K562 (cell line): ENCODE data around the gene LTBR. TPM values are rescaled to one million over a fixed set of nuclear protein-coding genes. Genes with fewer than 3 reads are reported as not detected.

Experiments used
- ATAC-seq: fragments of 200-7000 bp; cut with Tn5 transposase; 3 replicates; pipeline ENCODE4 v1.9.1; 2020; ENCODE audit warnings: moderate library complexity
- BruUV-seq: library from RNA; stranded (reverse); fragments of 400-500 nt; replicated peaks from 2 replicates; lab custom pipeline; 2021; lab: Mats Ljungman, UMichigan
- CTCF ChIA-PET: fragments of 300-600 bp; formaldehyde crosslinking; extraction: SDS; loops from one replicate; lab custom pipeline; 2021; ENCODE audit warnings: low intra/inter-chr PET ratio; lab: Yijun Ruan, JAX
- POLR2A ChIA-PET: fragments of 300-600, 350-650 bp; sonication (Branson Sonifier 250); formaldehyde crosslinking; extraction: SDS; loops from one replicate; lab custom pipeline; 2021; ENCODE audit warnings: antibody characterized with exemption, inconsistent platforms; lab: Yijun Ruan, JAX
- DNase-seq, 4 experiments: peaks; one replicate each; pipeline versions ENCODE4 v3.0.0 to v3.0.0-alpha.2; 2011 to 2018; ENCODE audit warnings: low spot score in 3 of 4, mixed read lengths in 3 of 4; ENCODE audit errors: extremely low read depth in 1 of 4
- FAIRE-seq: peaks from 2 replicates; lab custom pipeline; 2011; peaks lifted over from hg19 to GRCh38; lab: Jason Lieb, UNC
- H2AFZ ChIP-seq: 2 replicates; pipeline ENCODE4 v1.6.0; 2011; ENCODE audit warnings: low read depth, low read length, control low read depth, inconsistent platforms
- H3K27ac ChIP-seq: fragments of 200-600 bp; 3 replicates; pipeline ENCODE4 v1.8.0; 2011; ENCODE audit warnings: low read depth, mild to moderate bottlenecking, control low read depth, inconsistent platforms, low read length, moderate library complexity, mixed read lengths; ENCODE audit errors: extremely low read depth
- H3K27me3 ChIP-seq, 2 experiments: fragments of 300-600 bp in 1 of 2; 2 replicates in 1 of 2; 3 replicates in 1 of 2; pipeline versions ENCODE4 v1.6.0 to v1.8.0; 2011; ENCODE audit warnings: inconsistent platforms in 2 of 2, low read length in 2 of 2, mild to moderate bottlenecking in 1 of 2, mixed read lengths in 1 of 2, moderate library complexity in 1 of 2; ENCODE audit not compliant: control insufficient read depth in 2 of 2, insufficient read depth in 2 of 2
- H3K36me3 ChIP-seq: fragments of 300-600 bp; 3 replicates; pipeline ENCODE4 v1.8.0; 2011; ENCODE audit warnings: mild to moderate bottlenecking, low read length, inconsistent platforms; ENCODE audit not compliant: control insufficient read depth, insufficient read depth
- H3K4me1 ChIP-seq, 2 experiments: fragments of 200-600 bp in 1 of 2; replicated peaks in 1 of 2; 2 replicates in 1 of 2; 3 replicates in 1 of 2; pipeline versions ENCODE4 v1.5.1 to v1.8.0; 2011; ENCODE audit warnings: inconsistent platforms in 2 of 2, low read length in 2 of 2, mild to moderate bottlenecking in 1 of 2, mixed read lengths in 1 of 2, moderate library complexity in 1 of 2; ENCODE audit not compliant: control insufficient read depth in 2 of 2, insufficient read depth in 2 of 2
- H3K4me2 ChIP-seq: 2 replicates; pipeline ENCODE4 v1.6.1; 2011; ENCODE audit warnings: low read length, control low read depth, inconsistent platforms, mixed read lengths; ENCODE audit not compliant: insufficient read depth
- H3K4me3 ChIP-seq: fragments of 200-600 bp; sonication (generic), shearing (Covaris generic); 2 replicates; pipeline ENCODE4 v1.5.1; 2016; ENCODE audit warnings: control low read depth, inconsistent platforms
- H3K79me2 ChIP-seq: fragments of 200-600 bp; 3 replicates; pipeline ENCODE4 v1.8.0; 2011; ENCODE audit warnings: low read length, inconsistent platforms; ENCODE audit not compliant: control insufficient read depth, insufficient read depth
- H3K9ac ChIP-seq, 2 experiments: 2 replicates each; pipeline versions ENCODE4 v1.6.0 to v1.6.1; 2011; ENCODE audit warnings: low read depth in 2 of 2, low read length in 2 of 2, control low read depth in 1 of 2, inconsistent platforms in 1 of 2, mild to moderate bottlenecking in 1 of 2, mixed read lengths in 1 of 2; ENCODE audit not compliant: insufficient read depth in 1 of 2
- H3K9me1 ChIP-seq: one replicate; pipeline ENCODE4 v1.6.0; 2011; ENCODE audit warnings: inconsistent platforms, mild to moderate bottlenecking, low read length, moderate library complexity; ENCODE audit not compliant: control insufficient read depth, insufficient read depth
- H3K9me3 ChIP-seq: replicated peaks from 2 replicates; pipeline ENCODE4 v1.5.1; 2011; ENCODE audit warnings: low read depth, low read length, inconsistent platforms; ENCODE audit not compliant: control insufficient read depth, insufficient read depth
- H4K20me1 ChIP-seq: replicated peaks from 2 replicates; pipeline ENCODE4 v1.6.1; 2011; ENCODE audit warnings: low read length, inconsistent platforms, mixed read lengths; ENCODE audit not compliant: control insufficient read depth, insufficient read depth
- BHLHE40 ChIP-seq: IDR thresholded peaks from 2 replicates; pipeline ENCODE4 v1.6.1; 2011; ENCODE audit warnings: low read length, improper control_type of control experiment
- BRF1 ChIP-seq: IDR thresholded peaks from 3 replicates; pipeline ENCODE4 v1.6.1; 2011; ENCODE audit warnings: borderline replicate concordance, mild to moderate bottlenecking; ENCODE audit not compliant: insufficient read length; ENCODE audit errors: extremely low read depth
- CBX2 ChIP-seq: fragments of 200-600 bp; sonication (generic); IDR thresholded peaks from one replicate; pipeline ENCODE4 v1.6.1; 2012; ENCODE audit warnings: mild to moderate bottlenecking, low read length, inconsistent platforms; ENCODE audit not compliant: insufficient read depth, poor library complexity, severe bottlenecking
- DPF2 ChIP-seq: fragments of 450-650 bp; IDR thresholded peaks from 2 replicates; pipeline ENCODE4 v1.6.1; 2016
- FOXP1 ChIP-seq: sonication (generic); formaldehyde crosslinking; IDR thresholded peaks from 2 replicates; pipeline ENCODE4 v1.8.0; 2022; ENCODE audit warnings: mild to moderate bottlenecking, missing genetic modification reagents
- KAT2B ChIP-seq: IDR thresholded peaks from one replicate; pipeline ENCODE4 v1.6.1; 2012; ENCODE audit warnings: low read depth, mild to moderate bottlenecking, control low read depth, inconsistent platforms, low read length, moderate library complexity
- NFIX ChIP-seq: fragments of 250-450 bp; sonication (Bioruptor Pico); IDR thresholded peaks from 2 replicates; pipeline ENCODE4 v1.4.0; 2020; ENCODE audit warnings: low read depth, mild to moderate bottlenecking, moderate library complexity
- NFYB ChIP-seq: IDR thresholded peaks from 2 replicates; pipeline ENCODE4 v1.6.1; 2011; ENCODE audit warnings: mild to moderate bottlenecking, moderate library complexity; ENCODE audit not compliant: insufficient read length; ENCODE audit errors: extremely low read depth
- PHB ChIP-seq: fragments of 250-450 bp; sonication (Bioruptor Pico); IDR thresholded peaks from 2 replicates; pipeline ENCODE4 v1.5.0; 2021
- TEAD4 ChIP-seq, 2 experiments: sonication (generic) in 1 of 2; formaldehyde crosslinking in 1 of 2; IDR thresholded peaks; 2 replicates each; pipeline versions ENCODE4 v1.6.1 to v1.8.0; 2012 to 2022; ENCODE audit warnings: borderline replicate concordance in 1 of 2, inconsistent platforms in 1 of 2, low read length in 1 of 2, mild to moderate bottlenecking in 1 of 2, missing genetic modification reagents in 1 of 2
- TRIM28 ChIP-seq: fragments of 450-650 bp; IDR thresholded peaks from 2 replicates; pipeline ENCODE4 v1.6.1; 2017
- XRCC4 ChIP-seq: IDR thresholded peaks from one replicate; pipeline ENCODE4 v1.6.1; 2011; ENCODE audit not compliant: insufficient read depth, insufficient read length; ENCODE audit errors: extremely low read depth
- ZNF165 ChIP-seq: fragments of 250-450 bp; sonication (Bioruptor Pico); IDR thresholded peaks from 2 replicates; pipeline ENCODE4 v1.4.0; 2020; ENCODE audit warnings: borderline replicate concordance
- ZNF197 ChIP-seq: fragments of 200-800 bp; sonication (Bioruptor generic); IDR thresholded peaks from 2 replicates; pipeline ENCODE4 v1.6.1; 2016; ENCODE audit warnings: low read depth, missing genetic modification characterization, missing compliant biosample characterization
- WGBS: fragments of 100-300 bp; shearing (Covaris generic); methylation state at CpG from one replicate; pipeline ENCODE4 v1.1.6; 2016; ENCODE audit warnings: low coverage, mixed read lengths; ENCODE audit not compliant: insufficient coverage; ENCODE audit errors: missing lambda C conversion rate; 5-methylcytosine and 5-hydroxymethylcytosine counted together
- in situ Hi-C: fragments of 300-500 bp; cut with MboI; formaldehyde crosslinking; loops from 4 replicates; pipeline ENCODE4 v1.15.0; 2018; ENCODE audit warnings: inconsistent platforms, mixed read lengths
- intact Hi-C: fragments of 100-400 bp; cut with micrococcal nuclease; formaldehyde crosslinking; loops from 2 replicates; pipeline ENCODE4 v1.14.2; 2022
- polyA plus RNA-seq, 8 experiments: library from polyadenylated mRNA; depleted of rRNA in 4 of 8; stranded (reverse) in 5 of 8; unstranded in 3 of 8; fragments of >200 nt; fragmentation: Nextera tagmentation in 2 of 8; fragmentation: Illumina TruSeq in 1 of 8; extraction: Ambion mirVana in 2 of 8; extraction: Trizol in 1 of 8; gene quantifications; 2 replicates each; pipeline versions ENCODE4 v1.2.1 to v1.2.3, GENCODE V29; 2011 to 2014; ENCODE audit warnings: inconsistent platforms in 1 of 8, missing spikeins in 1 of 8
- total RNA-seq, 7 experiments: library from RNA; depleted of rRNA in 6 of 7; stranded (reverse); fragments of >200 nt in 6 of 7; fragmentation: Illumina TruSeq in 2 of 7; extraction: Trizol in 2 of 7; gene quantifications; 2 replicates each; pipeline versions ENCODE4 v1.2.1 to v1.2.3, GENCODE V29; 2011 to 2021; ENCODE audit warnings: low replicate concordance in 1 of 7
- TF ChIP-seq, protein P1 (sequence below): fragments of 250-450 bp; sonication (Bioruptor Pico); IDR thresholded peaks from 2 replicates; pipeline ENCODE4 v1.4.0; 2020
- TF ChIP-seq, protein P2 (sequence below): fragments of 250-450 bp; sonication (Bioruptor Pico); IDR thresholded peaks from 2 replicates; pipeline ENCODE4 v1.8.0; 2021; ENCODE audit warnings: moderate library complexity, mild to moderate bottlenecking, inconsistent platforms
- TF ChIP-seq, protein P3 (sequence below): sonication (generic); formaldehyde crosslinking; IDR thresholded peaks from 2 replicates; pipeline ENCODE4 v1.8.0; 2022; ENCODE audit warnings: missing genetic modification reagents, mild to moderate bottlenecking, moderate library complexity, borderline replicate concordance

The LTBR gene
- total and polyA plus RNA-seq, 9 of the 15 experiments (the other 6 are each of a cell fraction or from before 2014, with no cell fraction given): 0.96 to 69.0 (median 35.3) TPM

DNA sequence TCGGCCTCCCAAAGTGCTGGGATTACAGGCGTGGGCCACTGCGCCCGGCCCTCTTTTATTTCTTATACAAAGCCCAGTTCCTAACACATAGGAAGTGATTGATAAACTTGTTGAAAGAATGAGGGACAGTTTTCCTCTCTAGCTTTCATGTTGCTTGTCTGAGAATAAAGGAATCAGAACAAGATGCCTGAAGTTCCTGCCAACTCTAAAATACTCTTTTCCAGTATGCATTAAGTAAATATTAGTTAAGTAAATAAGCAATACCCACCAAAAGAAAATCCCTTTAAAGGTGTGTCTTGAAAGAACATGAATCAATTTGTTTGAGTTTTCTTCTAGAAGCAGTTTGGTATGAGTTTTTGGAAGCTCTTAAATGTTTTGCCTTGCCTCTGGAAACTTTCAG lies 36.4 kb downstream of the LTBR start (continued):
- TF ChIP-seq, protein P1, sequence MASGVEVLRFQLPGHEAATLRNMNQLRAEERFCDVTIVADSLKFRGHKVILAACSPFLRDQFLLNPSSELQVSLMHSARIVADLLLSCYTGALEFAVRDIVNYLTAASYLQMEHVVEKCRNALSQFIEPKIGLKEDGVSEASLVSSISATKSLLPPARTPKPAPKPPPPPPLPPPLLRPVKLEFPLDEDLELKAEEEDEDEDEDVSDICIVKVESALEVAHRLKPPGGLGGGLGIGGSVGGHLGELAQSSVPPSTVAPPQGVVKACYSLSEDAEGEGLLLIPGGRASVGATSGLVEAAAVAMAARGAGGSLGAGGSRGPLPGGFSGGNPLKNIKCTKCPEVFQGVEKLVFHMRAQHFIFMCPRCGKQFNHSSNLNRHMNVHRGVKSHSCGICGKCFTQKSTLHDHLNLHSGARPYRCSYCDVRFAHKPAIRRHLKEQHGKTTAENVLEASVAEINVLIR (CRISPR knock-in tag): no peak
- no peak for TF ChIP-seq ZNF197
- TF ChIP-seq TEAD4 (IDR thresholded peaks at IDR 0.05; ENCODE audit: low read length): no peak
- no peak for TF ChIP-seq TEAD4 (CRISPR knock-in tag; IDR thresholded peaks at IDR 0.05; ENCODE audit: borderline replicate concordance)
- no peak for TF ChIP-seq PHB (CRISPR knock-in tag)

DNA sequence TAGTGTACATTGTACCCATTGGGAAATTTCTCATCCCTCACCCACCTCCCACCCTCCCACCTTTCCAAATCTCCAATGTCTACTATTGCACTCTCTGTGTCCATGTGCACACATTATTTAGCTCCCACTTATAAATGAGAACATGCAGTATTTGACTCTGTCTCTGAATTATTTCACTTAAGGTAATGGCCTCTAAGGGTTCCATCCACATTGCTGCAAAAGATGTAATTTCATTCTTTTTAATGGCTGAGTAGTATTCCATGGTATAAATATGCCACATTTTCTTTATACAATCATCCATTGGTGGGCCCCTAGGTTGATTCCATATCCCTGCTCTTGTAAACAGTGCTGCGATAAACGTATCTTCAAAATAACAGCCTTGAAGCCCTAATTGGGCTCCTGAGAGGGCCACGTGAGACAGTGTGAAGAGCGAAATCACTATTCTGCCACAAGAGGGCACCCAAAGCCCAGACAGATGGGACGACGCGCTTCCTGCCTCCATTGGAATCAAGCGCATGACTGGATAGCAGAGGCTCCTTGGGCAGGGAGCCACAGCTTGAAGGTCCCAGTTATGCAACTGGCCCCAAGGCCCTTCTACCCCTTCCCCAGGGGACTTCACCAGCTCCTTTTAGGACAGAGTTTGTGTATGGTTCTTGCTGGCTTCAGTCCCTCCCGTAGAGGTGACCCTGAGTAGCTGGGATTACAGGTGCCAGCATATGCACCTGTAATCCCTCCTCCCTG lies 39.5 kb downstream of the LTBR start:
- Histone ChIP-seq H3K9me3 (no peaks in the 10 kb centered on the region), H3K36me3 (no peaks in the 10 kb centered on the region), H3K4me3 (no peak overlapping the region), H4K20me1 (no peaks in the 10 kb centered on the region), H3K9me1 (no peaks in the 10 kb centered on the region), H3K79me2 (no peaks in the 10 kb centered on the region), H3K4me1 (peaks cover 2 to 5% of the 10 kb centered on the region in 2 experiments; a peak in 4 of 5 replicates), H3K9ac (no peak overlapping the region), H3K27me3 (no peaks in the 10 kb centered on the region), H3K4me2 (no peak overlapping the region; the same call in 1 of the 2 replicates), H2AFZ (peak overlapping the region; percentile 83), H3K27ac (no peak overlapping the region)
- CTCF ChIA-PET: interaction anchor here (1.5 to 2.2 kb wide), 2 partner anchors 16 to 42 kb away, joined by 3 to 19 read pairs; no protein-coding TSS in a partner anchor
- intact Hi-C loops: loop anchor here (1.0 to 5.0 kb wide), 3 partner anchors 42 to 115 kb away; no protein-coding TSS in a partner anchor
- POLR2A ChIA-PET: interaction anchor here (0.6 to 1.7 kb wide), 2 partner anchors 47 to 103 kb away, joined by 3 to 10 read pairs; partner anchors contain the start of gene VAMP1
- ATAC-seq (peak; percentile 99), FAIRE-seq (peak; percentile 98), DNase-seq (peak; percentile 73 to 89 (median 75))
- no TSS peak for BruUV-seq
- WGBS: 4% methylated on average over 8 of the region's 9 CpGs
- in situ Hi-C loops: loop anchor here (5.0 kb wide), 1 partner anchor 39 kb away; no protein-coding TSS in a partner anchor
- TF ChIP-seq CBX2: no peak
- TF ChIP-seq KAT2B: no peak
- no peak for TF ChIP-seq FOXP1 (CRISPR knock-in tag)
- no peak for TF ChIP-seq DPF2
- TF ChIP-seq ZNF165: no peak
- TF ChIP-seq NFIX: no peak
- TF ChIP-seq, protein P2, sequence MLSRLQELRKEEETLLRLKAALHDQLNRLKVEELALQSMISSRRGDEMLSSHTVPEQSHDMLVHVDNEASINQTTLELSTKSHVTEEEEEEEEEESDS: no peak
- no peak for TF ChIP-seq TRIM28
- TF ChIP-seq BRF1: no peak
- no peak for TF ChIP-seq NFYB
- no peak for TF ChIP-seq XRCC4
- peak; percentile 84 for TF ChIP-seq BHLHE40
- TF ChIP-seq, protein P3, sequence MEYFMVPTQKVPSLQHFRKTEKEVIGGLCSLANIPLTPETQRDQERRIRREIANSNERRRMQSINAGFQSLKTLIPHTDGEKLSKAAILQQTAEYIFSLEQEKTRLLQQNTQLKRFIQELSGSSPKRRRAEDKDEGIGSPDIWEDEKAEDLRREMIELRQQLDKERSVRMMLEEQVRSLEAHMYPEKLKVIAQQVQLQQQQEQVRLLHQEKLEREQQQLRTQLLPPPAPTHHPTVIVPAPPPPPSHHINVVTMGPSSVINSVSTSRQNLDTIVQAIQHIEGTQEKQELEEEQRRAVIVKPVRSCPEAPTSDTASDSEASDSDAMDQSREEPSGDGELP (CRISPR knock-in tag): peak; percentile 51; the same call in 1 of the 2 replicates
